ENCODE measurements around the gene ST3GAL4. TPM values are rescaled to one million over a fixed set of nuclear protein-coding genes. Genes with fewer than 3 reads are reported as not detected.

Gene ST3GAL4
- total and polyA plus RNA-seq, 2 of the 8 experiments (the other 6 are each of a cell fraction or from before 2014, with no cell fraction given): 15.6 to 20.0 TPM

- Histone ChIP-seq H3K27me3 (replicated peaks in 1 of 4; ENCODE audit: control insufficient read depth in 3 of 4, extremely low read depth in 1 of 4, insufficient read depth in 3 of 4, low read length in 3 of 4) (no peaks in the 10 kb centered on the region), H3K14ac (ENCODE audit: insufficient read length) (no peak overlapping the region), H3K18ac (ENCODE audit: extremely low read depth, low read length) (no peak overlapping the region), H3K79me2 (ENCODE audit: control insufficient read depth in 1 of 2, insufficient read depth in 2 of 2, low read length in 2 of 2) (no peaks in the 10 kb centered on the region; a peak in 1 of 4 replicates), H2BK5ac (ENCODE audit: low read depth, low read length) (peak overlapping the region; percentile 11; the same call in 1 of the 2 replicates), H3K23ac (ENCODE audit: insufficient read length) (no peak overlapping the region), H3K4me2 (ENCODE audit: insufficient read depth in 1 of 2, low read depth in 2 of 2, low read length in 2 of 2) (peak overlapping the region; percentile 0 to 62; a peak in 3 of 4 replicates), H3K4ac (replicated peaks; ENCODE audit: insufficient read length, low read depth, low read length) (no peak overlapping the region), H3K79me1 (ENCODE audit: low read depth, low read length) (peaks cover 2% of the 10 kb centered on the region; the same call in 1 of the 2 replicates), H2BK12ac (ENCODE audit: low read depth, low read length) (peak overlapping the region; percentile 3; the same call in 1 of the 2 replicates), H4K5ac (ENCODE audit: insufficient read length, low read depth, low read length) (no peak overlapping the region), H2BK120ac (replicated peaks; ENCODE audit: low read depth, low read length) (no peak overlapping the region), H3K4me1 (replicated peaks in 1 of 4; ENCODE audit: control insufficient read depth in 3 of 4, insufficient read depth in 4 of 4, low read length in 3 of 4) (peaks cover 4 to 11% (median 8%) of the 10 kb centered on the region in 4 experiments; a peak in 5 of 7 replicates), H2AK5ac (ENCODE audit: low read depth, low read length) (no peak overlapping the region), H4K20me1 (replicated peaks in 1 of 2; ENCODE audit: control insufficient read depth in 1 of 2, insufficient read depth in 2 of 2, low read length in 2 of 2) (peaks cover 0 to 5% of the 10 kb centered on the region in 2 experiments), H4K8ac (ENCODE audit: extremely low read depth, insufficient read depth, low read length) (no peak overlapping the region), H3K27ac (ENCODE audit: low read depth, low read length) (no peak overlapping the region), H3K4me3 (ENCODE audit: extremely low read depth in 1 of 4, insufficient read depth in 2 of 4, low read depth in 3 of 4, low read length in 4 of 4) (peak overlapping the region in 1 of 4 experiments; percentile 13; a peak in 1 of 8 replicates), H3K56ac (replicated peaks; ENCODE audit: insufficient read length, low read depth, low read length) (no peak overlapping the region), H3K9ac (replicated peaks in 1 of 4; ENCODE audit: extremely low read depth in 1 of 4, low read depth in 3 of 4, low read length in 3 of 4) (no peak overlapping the region), H2AFZ (ENCODE audit: low read length) (peak overlapping the region; percentile 73), H3K23me2 (ENCODE audit: low read depth, low read length) (0 out of 2 replicates have a peak, but pooled peaks cover 3% of the 10 kb centered on the region), H3K36me3 (ENCODE audit: control insufficient read depth in 2 of 4, insufficient read depth in 4 of 4, low read length in 3 of 4) (no peaks in the 10 kb centered on the region), H4K91ac (replicated peaks; ENCODE audit: insufficient read length, low read length) (no peak overlapping the region), H3K9me3 (ENCODE audit: insufficient read depth in 2 of 2, low read depth in 1 of 2, low read length in 1 of 2) (no peaks in the 10 kb centered on the region), H2BK20ac (ENCODE audit: low read length) (peak overlapping the region; percentile 37; the same call in 1 of the 2 replicates), H2BK15ac (ENCODE audit: low read length) (no peak overlapping the region)
- POLR2A ChIA-PET (ENCODE audit: partially characterized antibody): interaction anchor here (0.5 to 1.4 kb wide), 2 partner anchors 40 to 1349 kb away, joined by 3 read pairs; no protein-coding TSS in a partner anchor
- CTCF ChIA-PET (ENCODE audit: partially characterized antibody): interaction anchor here (0.6 to 5.6 kb wide), 60 partner anchors 9 to 1662 kb away, joined by 3 to 54 read pairs (median 4); no protein-coding TSS in a partner anchor
- DNase-seq (ENCODE audit: low read depth in 1 of 2, low spot score in 2 of 2) (peak; percentile 64 to 98), FAIRE-seq (peak; percentile 78)
- 12% methylated on average over 18 of the region's 21 CpGs; no CpG with 5 or more reads in 1 of the 2 experiments for WGBS, 2 experiments (ENCODE audit: extremely low coverage in 1 of 2, insufficient coverage in 1 of 2, insufficient read length in 1 of 2, insufficient replicate concordance in 2 of 2, low coverage in 1 of 2, low lambda C conversion rate in 2 of 2, missing lambda C conversion rate in 1 of 2)
- TF ChIP-seq ZNF274 (IDR thresholded peaks at IDR 0.05; ENCODE audit: borderline replicate concordance, extremely low read depth, low read length) (no peak), SP1 (IDR thresholded peaks at IDR 0.05; ENCODE audit: low read depth, low read length) (peak; percentile 24; the same call in 1 of the 2 replicates), JUND (IDR thresholded peaks at IDR 0.05; ENCODE audit: low read length) (peak; percentile 27; the same call in 1 of the 2 replicates), YY1 (IDR thresholded peaks at IDR 0.05; ENCODE audit: low read depth, low read length) (peak; percentile 73; the same call in 1 of the 2 replicates), POLR2AphosphoS5 (IDR thresholded peaks at IDR 0.05; ENCODE audit: low read depth, low read length) (no peak), KDM4A (IDR thresholded peaks at IDR 0.05; ENCODE audit: low read depth, low read length, severe bottlenecking) (no peak), TBP (IDR thresholded peaks at IDR 0.05; ENCODE audit: low read depth, low read length) (no peak), SIRT6 (IDR thresholded peaks at IDR 0.05; ENCODE audit: low read length) (no peak), TEAD4 (IDR thresholded peaks at IDR 0.05; ENCODE audit: low read depth, low read length) (0 out of 2 replicates have a peak, but pooled peaks have one; percentile 50)
- TF ChIP-seq, protein P1, sequence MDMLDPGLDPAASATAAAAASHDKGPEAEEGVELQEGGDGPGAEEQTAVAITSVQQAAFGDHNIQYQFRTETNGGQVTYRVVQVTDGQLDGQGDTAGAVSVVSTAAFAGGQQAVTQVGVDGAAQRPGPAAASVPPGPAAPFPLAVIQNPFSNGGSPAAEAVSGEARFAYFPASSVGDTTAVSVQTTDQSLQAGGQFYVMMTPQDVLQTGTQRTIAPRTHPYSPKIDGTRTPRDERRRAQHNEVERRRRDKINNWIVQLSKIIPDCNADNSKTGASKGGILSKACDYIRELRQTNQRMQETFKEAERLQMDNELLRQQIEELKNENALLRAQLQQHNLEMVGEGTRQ (IDR thresholded peaks at IDR 0.05; ENCODE audit: low read length): peak; percentile 17; the same call in 1 of the 2 replicates
- TF ChIP-seq, protein P2, sequence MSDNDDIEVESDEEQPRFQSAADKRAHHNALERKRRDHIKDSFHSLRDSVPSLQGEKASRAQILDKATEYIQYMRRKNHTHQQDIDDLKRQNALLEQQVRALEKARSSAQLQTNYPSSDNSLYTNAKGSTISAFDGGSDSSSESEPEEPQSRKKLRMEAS (IDR thresholded peaks at IDR 0.05): peak; percentile 93
These were observed 85.5 kb downstream of the ST3GAL4 start for GRCh38 chr11:126440792-126441514.
